HG03460 (cell line): ENCODE results near the gene SUSD6.
"Not testable (repeated sequence)": the region's sequence is repeated elsewhere in the genome, so short reads cannot be mapped to it uniquely, and the experiment has no call there.

Source experiments
- ATAC-seq: cut with Tn5 transposase; IDR thresholded peaks from one replicate; pipeline ENCODE4 v1.9.1; 2021; ENCODE audit not compliant: unreplicated experiment

Gene SUSD6

DNA sequence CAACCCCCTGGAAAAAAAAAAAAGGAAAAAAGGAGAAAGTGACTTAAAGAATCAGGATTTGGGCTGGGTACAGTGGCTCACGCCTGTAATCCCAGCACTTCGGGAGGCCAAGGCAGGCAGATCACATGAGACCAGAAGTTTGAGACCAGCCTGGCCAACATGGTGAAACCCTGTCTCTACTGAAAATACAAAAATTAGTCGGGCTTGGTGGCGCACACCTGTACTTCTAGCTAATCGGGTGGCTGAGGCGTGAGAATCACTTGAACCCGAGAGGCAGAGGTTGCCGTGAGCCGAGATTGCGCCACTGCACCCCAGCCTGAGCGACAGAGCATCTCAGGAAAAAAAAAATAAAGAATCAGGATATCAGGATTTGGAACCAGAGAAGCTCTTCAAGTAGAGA is 36.2 kb downstream of the SUSD6 start:
- not testable (repeated sequence) for ATAC-seq

DNA sequence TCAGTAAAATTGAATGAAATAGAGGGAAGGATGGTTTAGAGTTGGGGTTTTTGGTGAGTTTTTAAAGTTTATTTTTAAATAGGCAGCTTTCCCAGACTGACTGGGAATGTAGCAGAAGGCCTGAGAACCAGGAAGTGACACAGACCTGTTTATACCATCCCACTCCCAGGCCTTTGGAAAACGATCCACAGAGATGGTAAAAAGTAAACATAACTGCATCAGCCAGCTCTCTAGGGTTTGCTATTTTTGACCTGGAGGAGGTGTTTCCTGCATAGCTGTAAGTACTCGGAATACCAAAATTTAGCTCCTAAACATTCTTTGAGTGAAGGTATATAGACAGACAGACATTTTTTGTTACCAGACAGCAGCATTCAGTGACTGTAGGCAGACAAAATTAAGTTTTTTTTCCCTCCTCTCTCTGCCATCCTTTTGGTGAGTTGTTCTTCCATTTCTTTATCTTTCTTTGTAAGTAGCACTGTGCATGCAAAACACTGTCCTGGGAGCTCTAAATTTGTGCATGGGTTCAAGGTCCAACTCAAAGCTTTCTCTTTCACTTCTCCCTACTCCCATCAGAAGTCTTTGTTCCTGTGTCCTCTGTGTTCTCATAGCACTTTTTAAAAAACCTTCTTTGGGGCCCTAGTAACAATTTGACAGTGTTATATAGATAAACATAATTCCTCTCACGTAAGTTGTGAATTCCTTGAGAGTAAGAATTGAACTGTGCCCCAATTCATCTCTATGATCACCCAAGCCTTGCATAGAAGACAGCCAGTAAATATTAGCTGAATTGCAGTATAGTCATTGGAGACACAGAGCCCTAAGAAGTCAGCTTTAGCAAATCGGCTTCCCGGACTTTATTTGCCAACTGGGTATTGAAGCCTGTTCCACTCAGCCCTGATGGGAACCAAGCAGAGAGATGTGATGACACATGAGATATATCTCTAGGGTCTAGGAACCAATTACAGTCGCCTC is 37.4 kb downstream of the SUSD6 start:
- peak; percentile 48 for ATAC-seq

DNA sequence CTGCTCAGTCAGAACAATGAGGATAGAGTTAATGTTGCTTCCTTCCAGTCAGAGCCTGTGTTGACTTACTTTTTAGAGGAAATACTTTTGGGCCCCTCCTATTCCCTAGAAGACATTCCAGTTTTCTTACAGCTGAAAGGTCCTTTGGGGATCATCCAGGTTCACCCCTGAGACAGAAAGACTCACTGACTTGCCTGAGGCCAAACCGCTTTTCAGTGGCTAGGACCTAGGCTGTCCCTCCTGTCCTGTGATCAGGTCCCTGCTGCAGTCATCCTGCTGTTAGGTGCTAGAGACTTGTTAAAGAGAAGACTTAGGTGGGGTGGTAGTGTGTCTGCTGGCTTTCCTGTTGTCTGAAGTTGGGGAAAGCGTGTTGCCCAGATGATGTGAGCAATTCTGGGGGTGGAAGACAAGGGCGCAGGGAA is 39.6 kb downstream of the SUSD6 start:
- ATAC-seq = no peak

DNA sequence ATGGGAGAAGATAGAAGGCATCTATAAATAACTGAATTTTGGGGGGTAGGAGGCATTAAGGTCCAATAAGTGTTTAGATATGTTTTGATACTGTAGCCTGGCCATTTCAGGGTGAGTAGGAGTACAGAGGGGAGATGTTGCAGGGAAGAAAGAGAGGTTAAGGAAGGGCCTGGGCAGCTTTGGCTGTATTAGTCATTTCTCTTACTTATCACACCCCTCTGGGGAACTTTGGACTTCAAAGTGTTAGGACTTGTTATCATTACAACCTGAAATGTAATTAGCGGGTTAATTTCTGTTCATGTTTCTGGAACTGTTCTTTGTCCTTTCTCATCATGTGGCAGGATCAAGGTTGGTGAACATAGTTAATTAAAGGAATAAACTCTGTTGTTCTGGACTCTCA is 40.3 kb downstream of the SUSD6 start:
- ATAC-seq = no peak

- ATAC-seq = peak; percentile 45
These were observed 41.7 kb downstream of the SUSD6 start for GRCh38 chr14:69652942-69653684.

GRCh38 chr14:69654116-69654515 is 42.7 kb downstream of the SUSD6 start:
- no peak for ATAC-seq

- ATAC-seq = no peak
These were observed 46.6 kb downstream of the SUSD6 start for GRCh38 chr14:69657950-69658355.

- ATAC-seq = no peak
These were observed 47.4 kb downstream of the SUSD6 start for GRCh38 chr14:69658664-69659261.

GRCh38 chr14:69660344-69661193 is 49.2 kb downstream of the SUSD6 start:
- no peak for ATAC-seq

- no peak for ATAC-seq
These were observed 49.8 kb downstream of the SUSD6 start for GRCh38 chr14:69661194-69661537.

DNA sequence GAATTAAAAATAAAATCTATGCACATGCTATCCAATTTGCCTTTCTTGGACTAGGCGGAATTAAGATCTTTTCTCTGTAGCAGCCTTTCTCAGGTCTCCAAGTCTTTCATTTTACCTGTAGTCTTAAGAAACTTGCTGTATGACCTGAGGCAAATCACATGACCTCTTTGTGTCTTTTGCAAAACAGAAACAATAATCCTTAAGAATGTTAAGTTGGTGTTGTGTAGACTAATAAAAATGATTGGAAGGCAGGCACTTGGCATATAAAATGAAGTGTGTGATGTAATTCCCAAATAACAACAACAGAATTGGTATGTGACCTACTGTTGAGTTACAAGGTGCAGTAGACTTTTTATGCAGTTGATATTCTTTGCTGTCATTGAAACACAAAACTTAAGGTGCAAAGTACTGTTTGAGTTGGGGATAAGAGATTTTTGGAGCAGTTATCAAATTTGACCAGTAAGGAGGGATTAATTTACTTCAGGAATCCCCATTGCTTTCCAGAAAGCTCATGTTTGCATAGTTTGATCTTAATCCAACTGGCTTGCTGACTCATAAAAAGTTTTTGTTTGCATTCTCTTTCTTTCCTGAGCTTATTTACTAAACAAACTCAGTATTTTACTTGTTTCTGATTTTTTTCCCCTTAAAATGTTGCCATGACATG is 51.4 kb downstream of the SUSD6 start:
- ATAC-seq = no peak

DNA sequence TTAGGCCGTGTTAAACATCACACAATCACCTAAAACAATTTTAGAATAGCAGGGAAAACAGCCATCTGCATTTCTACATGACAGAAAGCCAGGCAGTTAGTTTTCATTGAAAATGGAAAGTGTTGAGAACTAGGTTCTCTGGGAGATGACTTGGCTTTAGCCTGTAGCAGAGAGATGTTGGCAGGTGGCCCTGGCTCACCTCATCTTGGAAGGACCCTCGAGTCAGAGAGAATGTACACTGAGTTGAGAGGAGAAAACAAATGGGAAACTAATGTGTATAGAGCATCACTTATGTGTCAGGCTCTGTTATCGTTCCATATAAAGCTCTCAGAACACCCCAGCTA is 51.9 kb downstream of the SUSD6 start:
- no peak for ATAC-seq

- no peak for ATAC-seq
These were observed 52.9 kb downstream of the SUSD6 start for GRCh38 chr14:69664265-69664664.

DNA sequence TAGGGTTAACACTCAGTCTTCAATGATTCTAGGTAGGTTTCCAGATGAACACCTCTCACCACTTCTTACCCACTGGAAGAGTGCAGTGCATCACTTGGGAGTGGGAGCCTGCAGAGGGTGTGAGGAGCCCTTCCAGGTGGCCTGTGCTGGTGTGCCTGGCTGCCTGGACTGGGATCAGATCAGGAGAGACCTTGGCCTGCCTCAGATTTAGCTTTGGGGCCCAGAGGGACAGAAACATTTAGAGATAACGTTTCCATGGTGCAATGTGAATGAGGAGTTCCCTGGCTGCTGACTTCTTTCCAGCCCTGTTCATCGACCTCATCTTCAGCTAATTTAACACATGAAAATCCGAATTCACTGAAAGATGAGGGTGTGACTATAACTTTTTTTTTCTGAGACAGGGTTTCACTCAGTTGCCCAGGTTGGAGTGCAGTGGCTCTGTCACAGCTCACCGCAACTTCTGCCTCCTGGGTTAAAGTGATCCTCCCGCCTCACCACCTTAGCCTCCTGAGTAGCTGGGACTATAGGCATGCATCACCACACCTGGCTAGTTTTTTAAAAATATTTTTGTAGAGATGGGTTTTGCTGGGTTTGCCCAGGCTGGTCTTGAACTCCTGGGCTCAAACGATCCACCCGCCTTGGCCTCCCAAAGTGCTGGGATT is 53.6 kb downstream of the SUSD6 start:
- no peak for ATAC-seq

- no peak for ATAC-seq
These were observed 54.2 kb downstream of the SUSD6 start for GRCh38 chr14:69665631-69666030.

GRCh38 chr14:69666112-69666511 is 54.7 kb downstream of the SUSD6 start:
- ATAC-seq = no peak

DNA sequence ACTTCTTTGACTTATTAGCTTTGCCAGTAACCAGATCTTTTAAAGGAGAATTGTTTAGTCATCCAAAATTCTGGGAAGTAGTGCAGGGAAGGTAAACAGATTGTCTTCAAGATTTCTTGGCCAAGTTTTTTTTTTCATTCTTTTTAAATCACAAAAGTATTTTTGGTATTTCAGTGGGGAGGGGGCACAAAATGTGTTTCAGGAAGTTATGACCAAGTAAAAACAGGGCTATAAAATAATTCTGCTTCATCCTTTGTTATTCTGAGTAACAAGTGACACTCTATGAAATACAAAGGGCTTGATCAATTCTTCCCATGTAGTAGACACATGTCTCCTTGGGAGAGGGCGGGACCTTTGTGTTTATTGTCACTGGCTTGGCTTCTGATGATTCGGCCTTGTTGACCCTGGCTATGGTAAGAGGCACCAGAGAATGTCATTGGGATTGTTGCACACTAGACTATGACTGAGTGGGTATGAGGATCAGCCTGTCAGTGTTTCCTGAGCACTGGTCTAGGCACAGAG is 55.4 kb downstream of the SUSD6 start:
- no peak for ATAC-seq

GRCh38 chr14:69667938-69668335 is 56.5 kb downstream of the SUSD6 start:
- peak; percentile 39 for ATAC-seq

DNA sequence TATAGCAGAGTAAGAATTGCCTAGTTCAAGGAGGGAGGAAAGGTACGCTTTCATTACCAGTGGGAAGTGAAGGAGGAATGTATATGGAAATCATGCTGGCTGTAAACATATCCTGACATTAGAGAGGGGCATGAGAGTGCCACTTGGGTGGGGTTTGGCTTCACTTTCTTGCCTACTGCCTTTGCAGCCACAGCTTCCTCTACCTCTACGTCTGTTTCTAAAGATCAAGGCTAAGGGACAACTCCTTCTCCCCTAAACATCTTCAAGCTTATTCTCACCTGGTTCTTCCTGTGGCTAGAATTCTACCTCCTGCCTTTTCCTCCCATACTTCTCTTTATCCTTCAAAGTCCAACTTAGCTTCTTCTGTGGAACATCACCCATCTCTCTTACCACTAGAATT is 58.0 kb downstream of the SUSD6 start:
- no peak for ATAC-seq

GRCh38 chr14:69670093-69670492 is 58.7 kb downstream of the SUSD6 start:
- ATAC-seq = no peak
